HUDEP-2 (cell line): ENCODE results near the gene CNTNAP5.
A peak's percentile ranks its signal among the peaks of the same experiment; 100 is the strongest.

Source experiments
- DNase-seq, 76 experiments: peaks; one replicate each; lab custom pipeline; 2025; ENCODE audit not compliant: unreplicated experiment in 76 of 76; lab: John Stamatoyannopoulos, UW

Gene CNTNAP5

DNA sequence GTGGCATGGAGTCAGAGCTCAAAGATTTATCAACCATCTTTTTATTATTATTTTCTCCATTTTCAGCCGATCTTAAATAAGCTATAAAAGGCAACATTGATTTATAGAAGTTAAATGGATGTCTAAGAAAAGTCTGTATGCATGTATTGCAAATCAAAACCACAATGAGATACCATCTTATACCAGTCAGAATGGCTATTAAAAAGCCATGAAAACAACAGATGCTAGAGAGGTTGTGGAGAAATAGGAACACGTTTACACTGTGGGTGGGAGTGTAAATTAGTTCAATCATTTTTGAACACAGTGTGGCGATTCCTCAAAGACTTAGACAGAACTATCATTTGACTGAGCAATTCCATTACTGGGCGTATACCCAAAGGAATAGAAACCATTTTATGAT, 731.0 kb downstream of the CNTNAP5 start:
- DNase-seq, result no peak

DNA sequence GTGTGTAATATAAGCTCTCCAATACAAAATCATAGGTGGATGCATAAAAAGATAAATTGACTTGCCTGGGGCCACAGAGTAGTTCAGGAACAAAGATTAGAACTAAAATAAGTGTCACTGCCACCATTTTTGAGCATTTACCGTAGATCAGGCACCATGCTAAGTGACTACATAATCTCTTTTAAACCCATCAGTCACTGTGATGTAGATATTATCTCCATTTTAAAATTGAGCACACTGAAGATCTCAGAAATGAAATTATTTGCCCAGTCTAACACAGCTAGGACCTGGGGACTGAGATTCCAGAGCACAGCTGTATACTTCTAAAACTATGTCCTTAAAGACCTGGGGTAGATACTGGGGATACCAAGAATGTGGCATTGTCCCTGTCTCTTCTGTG, 737.3 kb downstream of the CNTNAP5 start:
- DNase-seq, result no peak

DNA sequence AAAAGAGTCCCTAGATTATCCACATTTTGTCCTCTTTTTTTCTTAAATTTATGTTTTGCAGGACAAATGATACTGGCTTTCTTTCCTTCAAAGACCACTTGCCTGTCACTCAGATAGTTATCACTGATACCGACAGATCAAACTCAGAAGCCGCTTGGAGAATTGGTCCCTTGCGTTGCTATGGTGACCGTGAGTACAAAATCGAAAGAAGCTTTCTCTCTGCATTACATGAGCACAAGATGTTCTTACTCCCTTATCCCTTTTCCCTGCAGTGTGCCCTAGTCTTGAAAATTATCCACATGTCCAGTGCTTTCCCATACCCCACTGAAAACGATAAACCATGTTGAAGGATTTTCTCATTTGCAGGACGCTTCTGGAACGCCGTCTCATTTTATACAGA, 738.5 kb downstream of the CNTNAP5 start:
- DNase-seq, result no peak

DNA sequence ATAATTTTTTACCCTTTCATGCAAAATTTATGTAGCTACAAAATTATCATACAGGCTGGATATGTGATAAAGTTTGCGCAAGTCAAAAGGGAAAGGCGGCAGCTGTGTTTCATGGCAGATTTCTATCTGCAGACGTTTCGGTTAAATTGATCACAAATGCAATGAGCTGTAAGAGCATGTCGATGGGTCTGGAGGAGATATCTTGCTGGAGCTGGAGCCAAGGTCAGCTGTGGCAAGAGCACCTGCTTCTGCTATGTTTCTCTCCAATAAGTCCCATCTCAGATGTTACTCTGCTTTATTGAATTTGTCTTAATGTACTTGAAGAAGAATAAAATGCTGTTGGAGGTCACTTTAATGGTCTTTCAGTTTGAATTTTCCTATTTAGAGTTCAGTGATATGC, 749.7 kb downstream of the CNTNAP5 start:
- no peak for DNase-seq

DNA sequence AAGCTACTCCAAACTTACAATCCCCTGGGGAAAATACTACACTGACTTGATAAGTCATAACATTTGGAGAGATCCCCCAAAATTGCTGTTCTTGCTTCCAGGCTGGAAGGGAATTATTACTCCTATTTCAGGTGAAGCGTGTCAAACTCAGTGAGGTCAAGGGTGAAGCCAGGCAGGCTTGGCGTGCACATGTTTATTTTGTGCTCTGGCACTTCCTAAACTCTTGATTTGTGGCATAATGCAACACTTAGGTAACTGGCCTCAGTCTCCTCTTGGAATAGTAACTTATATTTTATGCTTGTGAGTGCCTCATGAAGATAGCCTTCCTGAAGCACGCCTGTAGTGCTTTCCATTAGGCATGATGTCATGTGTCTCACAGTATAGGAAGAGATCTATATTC, 751.2 kb downstream of the CNTNAP5 start:
- no peak for DNase-seq

DNA sequence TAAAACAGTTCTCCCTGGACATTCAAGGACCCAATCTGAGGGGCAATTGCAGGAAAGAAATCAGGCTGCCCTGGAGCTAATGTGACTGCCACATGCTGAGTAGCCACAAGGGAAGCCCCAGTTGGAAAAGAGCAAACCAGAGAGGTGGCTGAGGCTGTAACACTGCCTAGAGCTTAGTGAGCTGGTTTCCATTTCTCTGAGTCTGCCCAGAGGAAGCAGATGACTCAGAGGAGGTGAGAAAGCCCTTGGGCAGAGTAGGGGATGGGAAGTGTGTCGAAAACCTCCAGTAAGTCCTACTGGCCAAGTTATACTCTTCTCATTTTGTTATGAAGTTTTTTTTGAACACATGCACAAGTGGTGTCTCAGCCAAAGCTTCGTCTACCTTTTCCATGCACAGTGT, 753.0 kb downstream of the CNTNAP5 start:
- DNase-seq, result no peak

DNA sequence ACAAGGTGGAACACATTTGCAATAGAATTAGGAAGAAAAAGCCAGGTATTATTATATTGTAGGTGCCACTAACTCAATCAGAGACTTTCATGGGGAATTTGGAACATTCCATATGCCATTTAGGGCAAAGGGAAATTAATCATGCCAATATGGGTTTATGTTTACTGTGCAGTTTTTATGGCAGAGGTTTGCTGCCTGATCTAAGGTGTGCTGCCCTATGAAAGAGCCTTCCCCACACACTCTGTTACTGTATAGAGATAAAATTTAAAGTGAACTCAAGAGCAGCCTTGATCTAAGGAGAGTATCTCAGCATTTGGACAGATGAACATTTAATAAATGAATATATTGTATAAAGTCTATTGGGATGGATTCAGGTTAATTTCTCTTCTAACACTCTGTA, 771.6 kb downstream of the CNTNAP5 start:
- no peak for DNase-seq

DNA sequence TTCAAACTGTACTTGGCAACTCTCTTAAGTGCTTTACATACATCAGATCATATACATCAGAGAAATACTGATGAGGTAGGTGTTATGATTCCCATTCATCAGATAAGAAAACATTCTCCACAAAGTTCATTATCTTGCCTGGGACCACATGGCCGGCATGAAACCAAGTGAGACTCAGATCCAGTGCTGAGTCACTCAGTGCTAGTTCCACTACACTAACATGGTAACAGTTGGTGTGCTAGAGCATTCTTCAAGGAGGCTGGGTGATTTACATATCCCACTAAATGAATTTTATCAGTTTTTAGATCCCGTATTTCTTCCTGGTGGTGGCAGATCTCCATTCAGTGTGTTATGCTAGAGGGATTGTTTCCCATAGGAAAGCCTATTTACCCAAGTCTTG, 772.0 kb downstream of the CNTNAP5 start:
- DNase-seq, result no peak

DNA sequence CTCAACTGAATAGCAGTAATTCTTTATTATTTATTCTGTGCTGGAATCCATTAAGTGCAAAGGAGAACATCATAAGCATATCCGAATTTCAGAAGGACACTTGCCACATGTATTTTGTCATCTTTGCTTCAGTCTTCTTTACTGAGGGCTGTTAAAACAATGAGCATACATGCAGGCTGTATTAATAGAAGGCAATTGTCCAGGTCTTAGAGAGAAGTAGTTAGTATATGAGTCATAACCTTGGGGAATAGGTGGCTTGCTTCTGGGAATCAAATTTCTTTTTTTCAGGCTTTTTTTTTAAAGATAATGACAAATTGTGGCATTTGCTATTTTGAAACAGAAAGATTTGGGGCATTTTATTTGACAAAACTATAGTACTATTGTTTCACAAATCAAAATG, 773.5 kb downstream of the CNTNAP5 start:
- DNase-seq, result no peak

DNA sequence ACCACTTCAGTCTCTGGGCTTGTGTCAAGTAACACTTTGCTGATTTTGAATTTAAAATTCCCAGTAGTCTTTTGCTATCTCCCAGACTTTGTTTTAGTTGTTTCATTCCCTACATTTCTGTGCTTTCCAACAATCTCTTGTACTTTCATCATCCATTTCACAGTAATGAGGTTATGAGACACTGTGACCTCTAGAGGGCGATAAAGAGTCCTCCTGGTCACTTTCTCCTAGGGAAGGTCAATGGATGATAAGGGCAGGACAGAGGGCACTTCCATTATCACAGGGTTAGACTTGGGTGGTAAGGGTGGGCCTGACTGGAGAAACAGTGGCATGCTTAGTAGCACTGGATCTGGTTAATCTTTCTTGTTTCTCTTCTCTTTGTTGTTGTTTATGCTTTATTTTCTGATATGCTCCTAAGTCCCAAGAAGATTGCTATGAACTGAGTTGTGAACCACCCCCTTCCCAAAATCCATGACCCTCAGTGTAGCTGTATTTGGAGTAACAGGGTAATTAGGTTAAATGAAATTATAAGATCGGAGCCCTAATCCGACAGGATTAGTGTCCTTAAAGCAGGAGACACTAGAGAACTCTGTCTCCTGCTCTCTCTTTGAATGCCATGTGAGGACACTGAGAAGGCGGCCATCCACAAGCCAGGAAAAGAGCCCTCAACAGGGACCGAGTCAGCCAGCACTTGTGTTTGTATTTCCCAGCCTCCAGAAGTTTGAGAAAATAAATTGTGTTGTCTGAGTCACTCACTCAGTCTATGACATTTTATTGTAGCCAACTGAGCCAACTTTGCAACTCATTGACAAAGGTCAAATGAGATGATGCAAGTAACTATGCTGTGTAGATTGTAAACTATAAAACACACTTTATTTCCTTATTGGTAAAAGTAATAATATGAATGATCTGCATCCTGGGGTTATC, 779.2 kb downstream of the CNTNAP5 start:
- DNase-seq, result peak in 19 of 76 experiments; percentile 1 to 35 (median 9)

DNA sequence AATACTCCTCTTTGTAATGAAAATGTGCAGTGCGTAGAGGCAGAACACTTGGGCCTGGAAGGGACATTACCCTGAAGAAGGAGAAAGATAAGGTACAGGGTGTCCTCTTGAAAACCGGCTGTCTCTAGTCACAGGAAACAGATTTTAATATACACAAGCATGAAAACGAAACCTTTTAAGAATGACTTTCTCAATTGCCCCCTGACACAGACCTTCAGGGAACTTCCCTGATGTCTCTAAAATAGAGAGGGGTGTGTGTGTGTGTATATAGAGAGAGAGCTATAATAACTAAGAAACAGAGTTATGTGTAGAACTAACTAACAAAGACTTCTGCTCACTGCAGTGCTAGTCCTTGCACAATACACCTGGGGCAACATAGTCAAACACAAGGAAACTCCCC, 780.0 kb downstream of the CNTNAP5 start:
- DNase-seq, result no peak

DNA sequence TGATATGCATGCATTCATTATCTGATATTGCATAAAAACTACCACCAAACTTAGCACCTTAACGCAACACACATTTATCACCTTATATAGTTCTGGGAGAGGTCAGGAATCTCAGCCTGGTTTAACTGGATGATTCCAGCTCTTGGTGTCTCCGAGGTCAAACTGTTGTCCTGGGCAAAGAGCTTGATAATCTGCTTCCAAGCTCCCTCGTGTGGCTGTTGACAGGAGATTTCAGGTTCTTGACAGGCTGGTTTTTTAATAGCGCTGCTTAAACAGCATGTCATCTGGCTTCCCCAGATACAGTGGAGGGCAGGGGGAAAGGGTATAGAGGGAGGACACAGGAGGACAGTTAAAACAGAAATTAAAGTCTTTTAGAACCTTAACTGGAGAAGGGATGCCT, 785.0 kb downstream of the CNTNAP5 start:
- peak in 1 of 76 experiments; percentile 0 for DNase-seq

DNA sequence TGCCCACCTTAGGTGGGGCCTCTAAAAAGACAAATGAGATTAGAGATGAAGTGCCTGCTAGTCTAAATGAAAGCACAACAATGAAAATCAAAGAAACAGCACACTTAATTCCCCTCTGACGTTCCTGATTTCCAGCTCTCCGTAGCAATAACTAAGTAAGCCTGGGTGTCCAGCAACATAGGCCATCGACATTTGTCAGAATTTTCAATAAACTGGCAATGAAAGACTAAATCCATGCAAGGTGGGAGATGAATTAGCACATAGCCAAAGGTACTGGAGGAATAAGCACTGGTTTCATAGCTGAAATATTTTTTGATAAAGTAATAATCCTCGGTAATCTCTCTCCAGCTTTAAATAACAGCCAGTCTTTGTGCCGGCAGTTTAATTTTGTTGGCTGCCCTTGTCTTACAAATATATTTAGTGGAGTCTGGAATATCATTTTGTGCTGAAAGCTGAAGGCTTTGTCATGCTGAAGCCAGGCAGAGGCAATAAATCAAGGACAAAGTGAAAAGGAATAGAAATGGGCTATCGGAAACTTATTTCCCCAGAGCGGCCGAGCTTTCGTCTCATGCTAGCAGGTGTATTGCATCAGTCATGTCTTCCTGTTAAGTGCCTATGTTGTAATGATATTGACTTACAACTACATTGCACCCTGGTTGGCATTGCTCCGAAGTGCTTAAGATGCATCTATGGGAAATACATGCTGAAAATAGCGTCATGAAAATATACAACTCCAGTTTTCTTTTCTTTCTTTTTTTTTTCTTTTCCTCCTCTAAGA, 790.1 kb downstream of the CNTNAP5 start:
- DNase-seq, result no peak

DNA sequence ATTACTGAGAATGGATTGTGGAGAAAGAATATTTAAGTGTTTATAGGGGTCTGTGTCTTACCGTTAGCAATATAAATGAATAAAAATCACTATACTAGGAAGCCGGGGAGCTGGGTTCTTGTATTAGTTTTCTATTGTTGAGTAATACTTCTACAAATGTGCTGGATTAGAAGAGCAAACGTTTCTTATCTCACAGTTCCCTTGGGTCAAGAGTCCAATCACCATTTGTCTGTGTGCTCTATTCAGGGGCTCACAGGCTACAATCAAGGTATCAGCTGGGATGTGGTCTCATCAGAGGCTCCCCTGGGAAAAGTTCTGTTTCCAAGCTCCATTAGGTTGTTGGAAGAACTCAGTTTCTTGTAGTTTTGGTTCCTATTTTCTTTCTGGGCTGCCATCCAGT, 790.9 kb downstream of the CNTNAP5 start:
- no peak for DNase-seq

DNA sequence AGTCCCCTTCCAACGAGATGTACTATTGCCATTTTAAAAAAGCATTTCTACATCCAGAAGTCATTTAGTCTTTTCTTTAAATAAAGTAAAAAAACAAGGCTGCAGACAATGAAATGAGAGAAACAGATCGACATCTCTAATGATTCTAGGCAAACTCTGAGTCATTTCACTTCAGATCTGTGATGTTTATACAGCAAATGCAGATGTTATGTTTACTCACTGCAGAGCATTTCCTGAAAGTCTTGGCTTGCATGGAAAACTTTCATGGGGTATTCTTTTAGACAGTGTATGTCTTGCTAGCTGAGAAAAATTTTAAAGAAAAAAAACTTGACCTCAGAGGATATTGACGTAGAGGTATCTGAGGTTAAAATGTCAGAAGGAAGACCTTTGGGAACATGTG, 797.4 kb downstream of the CNTNAP5 start:
- no peak for DNase-seq

DNA sequence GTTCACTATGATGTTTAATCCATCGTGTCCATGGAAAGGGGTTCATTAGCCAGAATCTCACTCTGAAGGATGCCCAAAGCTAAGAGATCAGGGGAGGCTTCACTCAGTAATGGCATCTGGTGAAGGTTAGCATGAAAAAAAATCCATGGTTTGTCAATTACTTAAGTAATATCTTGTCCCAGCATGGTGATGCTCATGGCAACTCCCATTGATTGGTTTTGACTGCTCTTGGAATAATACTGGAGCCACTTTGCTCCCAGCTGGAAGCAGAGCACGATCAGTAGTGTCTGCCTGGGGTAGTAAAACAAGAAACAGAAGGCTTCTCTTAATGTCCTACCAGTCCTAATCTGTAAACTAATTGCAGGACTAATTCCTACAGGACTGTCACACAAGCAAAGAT, 799.4 kb downstream of the CNTNAP5 start:
- DNase-seq, result no peak

DNA sequence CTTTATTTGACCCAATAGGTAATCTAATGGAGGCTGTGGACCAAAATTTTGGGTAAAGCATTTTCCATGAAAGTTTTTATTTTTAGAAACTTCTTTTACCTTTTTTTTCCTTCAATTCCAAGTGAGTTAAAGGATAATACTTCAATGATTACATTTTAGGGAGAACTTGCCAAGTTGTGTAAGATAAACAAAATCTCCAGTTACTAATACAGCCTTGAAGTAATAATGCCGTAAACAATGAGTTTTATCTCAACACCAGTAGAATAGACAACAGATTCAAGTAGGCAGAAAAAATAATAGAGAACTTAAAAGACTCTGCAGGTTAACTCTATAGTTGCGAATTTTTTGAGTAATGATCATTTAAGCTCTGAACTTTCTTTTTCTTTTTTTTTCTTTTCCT, 807.4 kb downstream of the CNTNAP5 start:
- no peak for DNase-seq

DNA sequence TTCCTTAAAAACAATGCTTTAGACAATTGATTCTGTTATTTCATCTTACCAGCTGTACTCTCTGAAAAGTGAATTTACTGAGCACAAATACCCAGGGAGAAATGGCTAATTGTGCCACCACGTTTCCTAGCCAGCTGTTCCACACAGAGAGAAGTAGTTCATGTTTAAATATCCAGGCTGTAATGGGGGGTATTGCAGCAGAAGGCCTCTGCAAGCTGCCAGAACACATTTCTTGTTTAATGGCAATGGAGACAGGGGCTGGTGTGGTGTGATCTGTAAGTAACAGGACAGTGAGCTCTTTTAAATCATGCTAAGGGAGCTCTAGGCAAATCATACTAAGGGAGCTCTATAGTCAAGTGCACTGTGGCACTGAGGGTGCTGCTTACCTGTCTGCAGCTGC, 809.2 kb downstream of the CNTNAP5 start:
- DNase-seq, result no peak

DNA sequence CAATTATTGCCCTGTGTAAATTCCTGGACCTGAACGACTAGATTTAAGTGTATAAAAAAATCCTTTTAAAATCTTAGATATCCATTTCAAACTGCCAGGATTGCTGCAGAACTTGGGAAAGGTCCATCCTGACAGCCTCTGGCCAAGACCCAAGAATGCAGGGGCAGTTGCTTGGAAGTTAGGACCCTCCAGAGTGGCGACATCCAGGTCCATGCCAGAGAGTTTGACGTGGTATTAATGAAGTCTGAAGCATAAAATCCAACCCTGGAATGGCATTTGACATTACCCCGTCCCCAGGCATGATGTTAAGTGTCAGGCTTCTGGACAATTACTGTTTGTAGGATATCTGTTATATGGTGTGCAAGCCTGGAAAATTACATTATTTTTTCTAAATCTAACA, 810.2 kb downstream of the CNTNAP5 start:
- DNase-seq, result no peak

DNA sequence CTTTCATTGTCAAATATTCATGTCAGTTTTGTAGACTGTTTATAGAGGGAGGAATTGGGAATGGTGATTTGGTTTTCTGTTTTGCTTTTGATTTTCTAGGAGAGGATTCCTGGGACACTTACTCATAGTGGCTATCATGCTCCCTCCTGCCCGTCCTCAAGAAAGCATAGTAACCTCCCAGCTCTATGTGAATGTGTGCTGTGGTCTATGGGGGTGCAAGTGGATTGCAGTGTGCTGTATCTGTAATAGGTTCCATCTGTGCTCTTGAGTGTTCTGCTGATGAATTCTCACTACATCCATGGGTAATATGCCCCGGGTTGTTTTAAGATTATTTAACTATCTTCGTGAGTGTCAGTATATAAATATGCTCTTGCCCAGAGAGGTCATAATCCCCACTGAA, 811.3 kb downstream of the CNTNAP5 start:
- no peak for DNase-seq

DNA sequence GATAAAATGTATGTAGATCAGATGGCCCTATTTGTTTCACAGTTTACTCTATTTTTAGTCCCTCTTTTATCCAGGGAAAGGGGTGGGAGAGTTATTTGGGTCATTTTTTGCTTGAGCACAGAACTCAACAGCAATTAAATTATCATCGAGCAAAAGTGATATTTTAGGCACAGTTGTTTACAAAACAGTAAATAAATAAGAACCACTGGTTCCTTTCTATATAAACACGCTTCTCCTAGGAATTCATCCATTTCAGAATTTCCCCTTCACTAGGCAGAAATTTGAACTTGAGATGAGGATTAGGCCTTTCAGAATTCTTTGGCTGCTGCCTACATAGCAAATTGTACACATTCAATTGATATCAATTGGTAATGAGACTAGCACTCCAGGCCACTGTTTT, 812.4 kb downstream of the CNTNAP5 start:
- DNase-seq, result no peak

DNA sequence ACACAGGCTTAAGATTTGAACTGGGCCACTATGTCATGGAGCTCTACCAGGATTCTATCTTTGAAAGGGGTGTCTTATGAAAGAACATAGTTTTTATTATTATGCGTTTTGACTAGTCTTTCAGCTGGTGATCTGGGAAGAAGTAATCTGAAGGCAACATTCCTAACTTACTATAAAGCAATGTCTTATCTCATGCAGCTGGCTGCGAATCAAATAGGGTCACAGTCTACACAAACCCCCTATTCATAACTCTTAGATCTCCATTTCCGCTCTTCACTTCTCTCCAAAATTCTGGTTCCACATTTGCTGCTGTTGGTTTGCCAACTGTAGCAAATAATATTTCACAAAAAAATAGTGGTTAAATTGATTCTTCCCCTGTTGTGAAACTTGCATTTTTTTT, 813.3 kb downstream of the CNTNAP5 start:
- DNase-seq, result no peak
